Lower lobe of right lung (tissue), 2 donors: ENCODE results near the gene GALNT17. TPM values are rescaled to one million over a fixed set of nuclear protein-coding genes. Genes with fewer than 3 reads are reported as not detected.

Source experiments
- ATAC-seq, 2 donors: fragments of 200-7000 bp; cut with Tn5 transposase; one replicate each; pipeline ENCODE4 v1.9.1; 2020 to 2022; ENCODE audit warnings: mild to moderate bottlenecking in 2 of 2, moderate library complexity in 2 of 2
- DNase-seq: peaks from one replicate; pipeline ENCODE4 v3.0.0-alpha.2; 2020
- H3K27ac ChIP-seq: fragments of 200-600 bp; one replicate; pipeline ENCODE4 v1.8.0; 2022
- H3K27me3 ChIP-seq: fragments of 200-600 bp; one replicate; pipeline ENCODE4 v1.8.0; 2022; ENCODE audit warnings: low read depth
- H3K36me3 ChIP-seq: fragments of 200-600 bp; one replicate; pipeline ENCODE4 v1.8.0; 2022; ENCODE audit warnings: mild to moderate bottlenecking
- H3K4me1 ChIP-seq: fragments of 200-600 bp; one replicate; pipeline ENCODE4 v1.8.0; 2022
- H3K4me3 ChIP-seq: fragments of 200-600 bp; one replicate; pipeline ENCODE4 v1.8.0; 2022; ENCODE audit warnings: mild to moderate bottlenecking
- H3K9me3 ChIP-seq: fragments of 200-600 bp; one replicate; pipeline ENCODE4 v1.8.0; 2022
- CTCF ChIP-seq: fragments of 200-600 bp; IDR thresholded peaks from one replicate; pipeline ENCODE4 v1.8.0; 2022; ENCODE audit warnings: antibody characterized with exemption, mild to moderate bottlenecking
- intact Hi-C: fragments of 100-400 bp; cut with DNase I; formaldehyde crosslinking; loops from one replicate; pipeline ENCODE4 v1.11.0; 2022
- total RNA-seq: library from RNA; stranded (reverse); fragmentation: NEBNext Ultra II Directional; extraction: Animal tissue kit (Norgen Biotek cat#: 25700); gene quantifications from one replicate; pipeline ENCODE4 v1.2.1, GENCODE V29; 2021
- donor health status: DM: no; HTN: yes; CAD: no; lungs with severe emphysema.

Gene GALNT17
- total RNA-seq, 1 donor from 2014 or later, result 6.6 TPM

GRCh38 chr7:71682181-71682580 lies 550.2 kb downstream of the GALNT17 start:
- H3K4me3 ChIP-seq, result no peak overlapping the region
- no peaks in the 10 kb centered on the region for H3K9me3 ChIP-seq
- H3K27me3 ChIP-seq, result no peaks in the 10 kb centered on the region
- ATAC-seq (no peak), DNase-seq (no peak)
- no peak overlapping the region for H3K27ac ChIP-seq
- intact Hi-C loops, result no loop called here
- H3K36me3 ChIP-seq, result no peaks in the 10 kb centered on the region
- no peak for TF ChIP-seq CTCF
- no peaks in the 10 kb centered on the region for H3K4me1 ChIP-seq

GRCh38 chr7:71682841-71683781 lies 551.2 kb downstream of the GALNT17 start:
- no peak overlapping the region for H3K27ac ChIP-seq
- ATAC-seq (peak; percentile 34 to 42), DNase-seq (no peak)

GRCh38 chr7:71687286-71687685 lies 555.3 kb downstream of the GALNT17 start:
- no peaks in the 10 kb centered on the region for H3K36me3 ChIP-seq
- no peak for DNase-seq
- no peaks in the 10 kb centered on the region for H3K4me1 ChIP-seq
- no peak overlapping the region for H3K4me3 ChIP-seq
- ATAC-seq, result no peak
- no peaks in the 10 kb centered on the region for H3K27me3 ChIP-seq
- H3K9me3 ChIP-seq, result no peaks in the 10 kb centered on the region
- no peak for TF ChIP-seq CTCF
- intact Hi-C loops, result no loop called here
- H3K27ac ChIP-seq, result no peak overlapping the region

More at GRCh38 chr7:71682841-71683781, 551.2 kb downstream of the GALNT17 start:
- intact Hi-C loops, result no loop called here
- TF ChIP-seq CTCF, result no peak
- Histone ChIP-seq H3K27me3 (no peaks in the 10 kb centered on the region), H3K4me3 (no peak overlapping the region), H3K9me3 (no peaks in the 10 kb centered on the region), H3K36me3 (no peaks in the 10 kb centered on the region), H3K4me1 (no peaks in the 10 kb centered on the region)

GRCh38 chr7:71687831-71688599 lies 556.1 kb downstream of the GALNT17 start:
- Histone ChIP-seq H3K27me3 (no peaks in the 10 kb centered on the region), H3K4me3 (no peak overlapping the region), H3K9me3 (no peaks in the 10 kb centered on the region), H3K36me3 (no peaks in the 10 kb centered on the region), H3K27ac (no peak overlapping the region), H3K4me1 (no peaks in the 10 kb centered on the region)
- intact Hi-C loops, result no loop called here
- no peak for TF ChIP-seq CTCF
- DNase-seq (no peak), ATAC-seq (no peak)

- no peaks in the 10 kb centered on the region for H3K27me3 ChIP-seq
- ATAC-seq, result no peak
- no peaks in the 10 kb centered on the region for H3K4me1 ChIP-seq
- H3K4me3 ChIP-seq, result no peak overlapping the region
- no peak for TF ChIP-seq CTCF
- no peak for DNase-seq
- no peaks in the 10 kb centered on the region for H3K36me3 ChIP-seq
- no peaks in the 10 kb centered on the region for H3K9me3 ChIP-seq
- H3K27ac ChIP-seq, result no peak overlapping the region
- intact Hi-C loops, result no loop called here
Measured at GRCh38 chr7:71691538-71691937, 559.6 kb downstream of the GALNT17 start.
